ENCODE measurements around the gene RADIL. TPM values are rescaled to one million over a fixed set of nuclear protein-coding genes. Genes with fewer than 3 reads are reported as not detected.
A peak's percentile ranks its signal among the peaks of the same experiment; 100 is the strongest.

The RADIL gene
- total and polyA plus RNA-seq, 2 of the 13 experiments (the other 11 are each of a cell fraction or from before 2014, with no cell fraction given), result 0.05 to 0.09 TPM

- TF ChIP-seq ETV6 (CRISPR knock-in tag; conservative IDR thresholded peaks at IDR 0.05) (no peak), ZZZ3 (CRISPR knock-in tag; IDR thresholded peaks at IDR 0.05; ENCODE audit: borderline replicate concordance) (no peak), ZNF335 (CRISPR knock-in tag; IDR thresholded peaks at IDR 0.05) (no peak), CAMTA2 (CRISPR knock-in tag; IDR thresholded peaks at IDR 0.05; ENCODE audit: borderline replicate concordance) (no peak), ZMYM2 (CRISPR knock-in tag; IDR thresholded peaks at IDR 0.05) (no peak), ZNF501 (CRISPR knock-in tag; IDR thresholded peaks at IDR 0.05) (no peak), ZMAT5 (CRISPR knock-in tag; IDR thresholded peaks at IDR 0.05; ENCODE audit: borderline replicate concordance, low read depth) (no peak), FOXK1 (CRISPR knock-in tag; IDR thresholded peaks at IDR 0.05; ENCODE audit: borderline replicate concordance, low read depth) (no peak), HIVEP1 (CRISPR knock-in tag; IDR thresholded peaks at IDR 0.05) (no peak), ZNF17 (CRISPR knock-in tag; IDR thresholded peaks at IDR 0.05) (no peak), RNF2 (conservative IDR thresholded peaks at IDR 0.05; ENCODE audit: low read depth) (no peak), ZNF33B (CRISPR knock-in tag; IDR thresholded peaks at IDR 0.05) (no peak), HMGXB3 (CRISPR knock-in tag; IDR thresholded peaks at IDR 0.05; ENCODE audit: borderline replicate concordance) (no peak), RARA (CRISPR knock-in tag; IDR thresholded peaks at IDR 0.05) (no peak), NRL (CRISPR knock-in tag; IDR thresholded peaks at IDR 0.05; ENCODE audit: borderline replicate concordance) (no peak), ZNF101 (CRISPR knock-in tag; IDR thresholded peaks at IDR 0.05; ENCODE audit: borderline replicate concordance, low read depth) (no peak), ZNF274 (CRISPR knock-in tag; IDR thresholded peaks at IDR 0.05) (no peak), NR2F1 (CRISPR knock-in tag; IDR thresholded peaks at IDR 0.05) (no peak), MZF1 (CRISPR knock-in tag; IDR thresholded peaks at IDR 0.05; ENCODE audit: borderline replicate concordance) (no peak), ZSCAN31 (CRISPR knock-in tag; IDR thresholded peaks at IDR 0.05; ENCODE audit: low read depth) (no peak)
- Histone ChIP-seq H3K4me3 (replicated peaks in 1 of 3; ENCODE audit: insufficient read depth in 1 of 3, low read depth in 2 of 3, low read length in 3 of 3) (no peak overlapping the region), H3K4me1 (ENCODE audit: insufficient read depth, low read length) (peaks cover 9% of the 10 kb centered on the region; the same call in 1 of the 2 replicates), H3K27me3 (ENCODE audit: control insufficient read depth in 1 of 2, insufficient read depth in 2 of 2, low read length in 2 of 2) (peaks cover 3 to 35% of the 10 kb centered on the region in 2 experiments), H3K36me3 (replicated peaks in 1 of 2; ENCODE audit: control insufficient read depth in 1 of 2, insufficient read depth in 2 of 2, low read length in 2 of 2) (no peaks in the 10 kb centered on the region), H3K79me2 (ENCODE audit: insufficient read depth, low read length) (no peaks in the 10 kb centered on the region), H4K20me1 (ENCODE audit: insufficient read depth, low read length) (no peaks in the 10 kb centered on the region), H3K27ac (ENCODE audit: extremely low read length, insufficient read depth, low read length) (no peak overlapping the region), H3K9me3 (ENCODE audit: low read length) (no peaks in the 10 kb centered on the region), H3K4me2 (ENCODE audit: low read depth, low read length) (no peak overlapping the region), H2AFZ (ENCODE audit: low read length) (no peak overlapping the region), H3K9ac (ENCODE audit: insufficient read depth, low read depth, low read length) (no peak overlapping the region)
- intact Hi-C loops (cut with micrococcal nuclease; ENCODE audit: unreplicated experiment), result no loop called here
- CTCF ChIA-PET (ENCODE audit: low intra/inter-chr PET ratio, low total read pairs), result no interaction called here
- ATAC-seq, result peak; percentile 33; the same call in 1 of the 3 replicates
- no peak for FAIRE-seq
- BruUV-seq (replicated peaks), result no TSS peak
- DNase-seq (ENCODE audit: low spot score), result no peak
- POLR2A ChIA-PET, result no interaction called here
- in situ Hi-C loops (cut with HindIII; ENCODE audit: extremely low pct_ligation_motif_present, low pct_unique_long_range_greater_than_20kb), result no loop called here
- WGBS (ENCODE audit: low lambda C conversion rate), result 60% methylated on average over 12 of the region's 23 CpGs
Measured at GRCh38 chr7:4871056-4871680, 12.3 kb downstream of the RADIL start.
